Kidney epithelial cell (primary cell): ENCODE measurements around the gene STK17B. TPM values are rescaled to one million over a fixed set of nuclear protein-coding genes. Genes with fewer than 3 reads are reported as not detected.
"Not testable (repeated sequence)": the region's sequence is repeated elsewhere in the genome, so short reads cannot be mapped to it uniquely, and the experiment has no call there.

ENCODE experiments used
- DNase-seq: peaks from one replicate; pipeline ENCODE4 v3.0.0-alpha.2; 2010; ENCODE audit warnings: low read depth
- H3K27me3 ChIP-seq: 2 replicates; pipeline ENCODE4 v1.6.0; 2011; ENCODE audit warnings: low read length; ENCODE audit not compliant: control insufficient read depth, insufficient read depth
- H3K36me3 ChIP-seq: 2 replicates; pipeline ENCODE4 v1.5.1; 2011; ENCODE audit warnings: low read length; ENCODE audit not compliant: control insufficient read depth, insufficient read depth
- H3K4me3 ChIP-seq: 2 replicates; pipeline ENCODE4 v1.5.1; 2011; ENCODE audit warnings: low read depth, mild to moderate bottlenecking, control low read depth, low read length
- CTCF ChIP-seq: IDR thresholded peaks from 2 replicates; pipeline ENCODE4 v1.5.1; 2011; ENCODE audit warnings: mild to moderate bottlenecking, moderate library complexity, low read length, control low read depth, inconsistent platforms; ENCODE audit not compliant: insufficient read depth, poor library complexity, severe bottlenecking
- total RNA-seq: library from RNA; depleted of rRNA; stranded (reverse); fragments of >200 nt; gene quantifications from 2 replicates; pipeline ENCODE4 v1.2.3, GENCODE V29; 2015

Gene STK17B
- total RNA-seq, 1 donor from 2014 or later: 8.2 TPM

DNA sequence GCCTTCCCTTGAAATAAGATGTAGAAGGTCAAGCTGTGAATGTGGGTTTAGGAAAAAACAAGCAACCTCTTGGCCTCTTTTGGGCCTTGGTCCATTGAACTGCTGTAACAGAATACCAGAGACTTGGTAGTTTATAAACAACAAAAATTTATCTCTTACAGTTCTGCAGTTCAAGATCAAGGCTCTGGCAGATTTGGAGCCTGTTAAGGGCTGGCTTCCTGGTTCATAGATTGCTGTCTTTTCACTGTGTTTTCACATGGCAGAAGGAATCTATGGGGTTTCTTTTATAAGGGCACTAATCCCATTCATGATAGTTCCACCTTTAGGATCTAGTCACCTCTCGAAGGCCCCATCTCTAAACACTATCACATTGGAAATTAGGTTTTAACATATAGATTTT, 20.2 kb upstream of the STK17B start:
- TF ChIP-seq CTCF: no peak
- Histone ChIP-seq H3K36me3 (no peaks in the 10 kb centered on the region), H3K27me3 (no peaks in the 10 kb centered on the region), H3K4me3 (no peak overlapping the region)
- no peak for DNase-seq

- H3K4me3 ChIP-seq: no peak overlapping the region
- H3K36me3 ChIP-seq: no peaks in the 10 kb centered on the region
- no peaks in the 10 kb centered on the region for H3K27me3 ChIP-seq
- no peak for DNase-seq
- no peak for TF ChIP-seq CTCF
Observed at GRCh38 chr2:196187898-196188458, 16.6 kb upstream of the STK17B start.

- not testable (repeated sequence) for H3K36me3 ChIP-seq, H3K4me3 ChIP-seq, DNase-seq, H3K27me3 ChIP-seq
Observed at GRCh38 chr2:196187175-196187700, 15.9 kb upstream of the STK17B start.

GRCh38 chr2:196186266-196186980, 15.0 kb upstream of the STK17B start:
- DNase-seq: no peak
- Histone ChIP-seq H3K27me3 (no peaks in the 10 kb centered on the region), H3K4me3 (no peak overlapping the region), H3K36me3 (no peaks in the 10 kb centered on the region)
- no peak for TF ChIP-seq CTCF

DNA sequence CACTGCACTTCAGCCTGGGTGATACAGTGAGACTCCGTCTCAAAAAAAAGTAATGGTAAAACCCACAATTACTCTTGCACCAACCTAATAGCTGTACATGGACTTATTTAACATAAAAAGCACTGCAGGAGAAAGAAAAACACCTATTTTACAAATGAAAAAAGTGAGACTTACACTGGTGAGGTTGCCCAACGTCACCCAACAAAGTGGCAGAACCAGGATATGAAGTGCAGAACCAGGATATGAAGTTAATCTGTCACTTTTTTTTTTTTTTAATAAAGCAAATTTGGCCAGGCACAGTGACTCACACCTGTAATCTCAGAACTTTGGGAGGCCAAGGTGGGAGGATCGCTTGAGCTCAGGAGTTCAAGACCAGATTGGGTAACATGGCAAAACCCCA, 13.5 kb upstream of the STK17B start:
- H3K4me3 ChIP-seq: no peak overlapping the region
- H3K27me3 ChIP-seq: no peaks in the 10 kb centered on the region
- DNase-seq: no peak
- TF ChIP-seq CTCF: no peak
- H3K36me3 ChIP-seq: no peaks in the 10 kb centered on the region

DNA sequence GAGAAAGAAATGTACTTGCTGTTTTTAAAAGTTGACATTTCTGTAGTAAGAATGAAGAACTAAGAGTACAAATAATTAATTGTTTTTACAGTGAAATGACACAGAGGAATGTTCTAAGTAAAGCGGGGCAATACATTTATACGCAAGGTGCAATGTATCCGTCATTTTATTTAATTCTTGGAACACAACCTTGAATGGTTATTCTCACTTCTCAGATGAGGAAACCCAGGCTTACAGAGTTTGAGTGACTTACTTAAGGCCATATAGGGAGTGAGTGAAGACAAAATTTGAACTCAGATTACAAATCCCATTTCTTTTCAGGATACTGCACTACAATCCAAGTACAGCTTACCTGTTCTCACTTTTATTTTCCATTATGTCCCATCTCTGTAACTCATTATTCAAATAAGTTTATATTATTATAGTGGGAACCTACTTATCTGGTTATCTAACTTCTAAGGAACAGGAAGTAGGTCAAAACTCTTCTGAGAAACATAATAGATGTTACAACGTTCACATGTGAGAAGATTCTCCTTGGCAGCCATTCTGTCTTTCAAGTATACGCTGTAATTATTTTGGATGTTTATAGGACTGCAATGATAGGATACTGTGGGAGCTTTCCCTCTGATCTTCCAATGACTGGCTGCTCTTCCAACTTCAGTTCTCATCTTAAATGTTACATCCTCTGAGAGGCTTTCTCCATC, 12.3 kb upstream of the STK17B start:
- no peak overlapping the region for H3K4me3 ChIP-seq
- no peaks in the 10 kb centered on the region for H3K36me3 ChIP-seq
- no peak for DNase-seq
- TF ChIP-seq CTCF: no peak
- no peaks in the 10 kb centered on the region for H3K27me3 ChIP-seq
